Sigmoid colon (tissue), 4 donors: Measurements from ENCODE around the gene AGBL5.

Experiments used
- CTCF ChIP-seq, 4 experiments: fragments of 450-650 bp in 3 of 4; fragments of 200-600 bp in 1 of 4; IDR thresholded peaks; one replicate each; pipeline ENCODE4 v1.5.1; 2016 to 2019; ENCODE audit warnings: antibody characterized with exemption in 4 of 4, mild to moderate bottlenecking in 3 of 4, moderate library complexity in 2 of 4
- POLR2AphosphoS5 ChIP-seq, 4 donors: sonication (generic); formaldehyde crosslinking; IDR thresholded peaks; one replicate each; pipeline ENCODE4 v1.6.1; 2017; ENCODE audit warnings: antibody characterized with exemption in 4 of 4

- TF ChIP-seq CTCF (IDR thresholded peaks at IDR 0.05), result no peak
- TF ChIP-seq POLR2AphosphoS5 (IDR thresholded peaks at IDR 0.05), result peak; percentile 81 to 90 (median 84)
Observed at GRCh38 chr2:27050996-27051901, at the start of gene AGBL5.
